T-helper 2 cell treated with Interferon-gamma antibody and Interleukin-4, amounts not matched to agents 5 μg/mL and 100 μg/mL, for 36 hours (primary cell): ENCODE measurements around the gene SLC33A1.

Source experiments
- DNase-seq: peaks from one replicate; pipeline ENCODE4 v3.0.0; 2021; ENCODE audit warnings: low spot score
- H3K27ac Mint-ChIP-seq: one replicate; pipeline ENCODE4 v1.8.0; 2021; ENCODE audit warnings: mild to moderate bottlenecking, mixed read lengths
- H3K27me3 Mint-ChIP-seq: one replicate; pipeline ENCODE4 v1.8.0; 2021; ENCODE audit warnings: low read depth, mixed read lengths
- H3K36me3 Mint-ChIP-seq: one replicate; pipeline ENCODE4 v1.8.0; 2021; ENCODE audit warnings: low read depth, mixed read lengths
- H3K4me1 Mint-ChIP-seq: one replicate; pipeline ENCODE4 v1.8.0; 2021; ENCODE audit warnings: low read depth, mixed read lengths
- H3K4me3 Mint-ChIP-seq: one replicate; pipeline ENCODE4 v1.8.0; 2022; ENCODE audit warnings: mild to moderate bottlenecking, moderate library complexity, mixed read lengths
- H3K9me3 Mint-ChIP-seq: one replicate; pipeline ENCODE4 v1.8.0; 2021; ENCODE audit warnings: mixed read lengths

The SLC33A1 gene

GRCh38 chr3:155791190-155791589 is 63.0 kb downstream of the SLC33A1 start:
- Mint-ChIP-seq H3K4me1 (peaks cover 4% of the 10 kb centered on the region), H3K27ac (no peak overlapping the region), H3K4me3 (no peak overlapping the region), H3K9me3 (no peaks in the 10 kb centered on the region), H3K27me3 (no peaks in the 10 kb centered on the region), H3K36me3 (peaks cover 9% of the 10 kb centered on the region)
- no peak for DNase-seq

GRCh38 chr3:155790272-155790925 is 63.8 kb downstream of the SLC33A1 start:
- peaks cover 7% of the 10 kb centered on the region for H3K4me1 Mint-ChIP-seq
- H3K27ac Mint-ChIP-seq, result no peak overlapping the region
- no peak for DNase-seq
- no peak overlapping the region for H3K4me3 Mint-ChIP-seq
- H3K36me3 Mint-ChIP-seq, result peaks cover 9% of the 10 kb centered on the region
- H3K27me3 Mint-ChIP-seq, result no peaks in the 10 kb centered on the region
- no peaks in the 10 kb centered on the region for H3K9me3 Mint-ChIP-seq

GRCh38 chr3:155785662-155786295 is 68.4 kb downstream of the SLC33A1 start:
- peaks cover 6% of the 10 kb centered on the region for H3K36me3 Mint-ChIP-seq
- peaks cover 7% of the 10 kb centered on the region for H3K4me1 Mint-ChIP-seq
- DNase-seq, result no peak
- H3K27me3 Mint-ChIP-seq, result no peaks in the 10 kb centered on the region
- peaks cover 9% of the 10 kb centered on the region for H3K9me3 Mint-ChIP-seq
- no peak overlapping the region for H3K4me3 Mint-ChIP-seq
- H3K27ac Mint-ChIP-seq, result no peak overlapping the region

- Mint-ChIP-seq H3K27me3 (no peaks in the 10 kb centered on the region), H3K9me3 (peaks cover 9% of the 10 kb centered on the region), H3K4me3 (no peak overlapping the region), H3K27ac (no peak overlapping the region), H3K36me3 (peaks cover 6% of the 10 kb centered on the region), H3K4me1 (peaks cover 3% of the 10 kb centered on the region)
- no peak for DNase-seq
Observed at GRCh38 chr3:155782390-155782953, 71.8 kb downstream of the SLC33A1 start.

DNA sequence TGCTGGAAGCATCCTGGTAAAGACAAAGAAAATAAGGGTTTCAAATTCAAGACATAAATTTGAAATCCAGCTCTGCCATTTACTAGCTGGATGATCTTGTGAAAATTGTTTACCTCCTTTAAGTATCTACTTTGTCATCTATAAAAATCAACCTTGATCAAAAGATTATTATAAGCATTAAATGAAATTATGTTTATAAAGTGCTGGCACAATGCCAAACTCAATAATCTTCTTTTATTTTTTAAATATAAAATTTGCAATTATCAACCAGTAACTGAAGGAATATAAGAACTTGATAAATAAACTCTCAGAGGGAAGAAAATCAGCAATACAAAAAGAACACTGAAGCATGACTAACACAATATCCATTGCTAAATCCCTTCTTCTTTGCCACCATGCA is 73.9 kb downstream of the SLC33A1 start:
- no peaks in the 10 kb centered on the region for H3K4me1 Mint-ChIP-seq
- H3K36me3 Mint-ChIP-seq, result peaks cover 6% of the 10 kb centered on the region
- H3K27ac Mint-ChIP-seq, result no peak overlapping the region
- H3K27me3 Mint-ChIP-seq, result no peaks in the 10 kb centered on the region
- no peak overlapping the region for H3K4me3 Mint-ChIP-seq
- peaks cover 9% of the 10 kb centered on the region for H3K9me3 Mint-ChIP-seq
- DNase-seq, result no peak

DNA sequence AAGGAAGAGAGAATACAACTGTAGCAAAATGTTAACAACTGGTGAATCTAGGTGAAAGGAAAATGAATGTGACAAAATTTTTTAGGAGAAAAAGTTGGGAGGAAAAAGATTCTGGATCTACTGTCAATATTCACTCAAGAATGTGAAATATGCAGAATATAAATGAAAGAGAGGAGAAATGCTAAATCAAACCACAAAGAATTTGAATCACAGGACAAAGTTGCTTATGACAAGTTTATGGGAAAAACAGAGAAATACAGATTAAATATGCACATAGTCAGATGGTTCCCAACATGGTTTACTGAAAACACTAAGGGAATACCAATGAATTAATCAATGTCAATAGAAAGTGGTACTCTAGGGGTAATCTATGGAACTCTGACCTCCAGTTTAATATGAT is 75.8 kb downstream of the SLC33A1 start:
- peaks cover 6% of the 10 kb centered on the region for H3K36me3 Mint-ChIP-seq
- no peaks in the 10 kb centered on the region for H3K27me3 Mint-ChIP-seq
- H3K27ac Mint-ChIP-seq, result no peak overlapping the region
- H3K4me3 Mint-ChIP-seq, result no peak overlapping the region
- DNase-seq, result no peak
- no peaks in the 10 kb centered on the region for H3K4me1 Mint-ChIP-seq
- H3K9me3 Mint-ChIP-seq, result peaks cover 9% of the 10 kb centered on the region

- H3K9me3 Mint-ChIP-seq, result peaks cover 8% of the 10 kb centered on the region
- no peak for DNase-seq
- no peaks in the 10 kb centered on the region for H3K4me1 Mint-ChIP-seq
- H3K27ac Mint-ChIP-seq, result no peak overlapping the region
- H3K27me3 Mint-ChIP-seq, result no peaks in the 10 kb centered on the region
- peaks cover 5% of the 10 kb centered on the region for H3K36me3 Mint-ChIP-seq
- no peak overlapping the region for H3K4me3 Mint-ChIP-seq
Observed at GRCh38 chr3:155772801-155773200, 81.4 kb downstream of the SLC33A1 start.

DNA sequence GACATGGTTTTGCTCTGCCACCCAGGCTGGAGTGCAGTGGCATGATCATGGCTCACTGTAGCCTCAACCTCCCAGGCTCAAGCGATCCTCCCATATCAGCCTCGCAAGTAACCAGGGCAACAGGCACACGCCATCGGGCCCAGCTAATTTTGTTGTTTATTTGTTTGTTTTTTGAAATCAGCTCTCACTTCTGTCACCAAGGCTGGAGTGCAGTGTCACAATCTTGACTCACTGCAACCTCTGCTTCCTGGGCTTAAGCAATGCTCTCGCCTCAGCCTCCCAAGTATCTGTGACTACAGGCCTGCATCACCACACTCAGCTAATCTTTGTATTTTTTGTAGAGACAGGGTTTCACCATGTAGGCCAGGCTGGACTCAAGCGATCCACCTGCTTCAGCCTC is 83.1 kb downstream of the SLC33A1 start:
- Mint-ChIP-seq H3K4me1 (peaks cover 2% of the 10 kb centered on the region), H3K27me3 (no peaks in the 10 kb centered on the region), H3K27ac (no peak overlapping the region), H3K4me3 (no peak overlapping the region), H3K9me3 (peaks cover 8% of the 10 kb centered on the region), H3K36me3 (peaks cover 5% of the 10 kb centered on the region)
- no peak for DNase-seq
